ENCODE data around the gene TGFBR2. TPM values are rescaled to one million over a fixed set of nuclear protein-coding genes. Genes with fewer than 3 reads are reported as not detected.

The TGFBR2 gene
- polyA plus RNA-seq, 4 donors: 6.0 to 77.5 (median 31.9) TPM

- FAIRE-seq (no peak), DNase-seq (no peak)
- H3K4me1 ChIP-seq (ENCODE audit: control insufficient read depth in 3 of 3, insufficient read depth in 2 of 3, low read depth in 1 of 3, low read length in 2 of 3): peaks cover 3 to 14% (median 13%) of the 10 kb centered on the region in 3 donors
- peak overlapping the region in 1 of 3 donors; percentile 59 for H3K27ac ChIP-seq (ENCODE audit: low read depth in 1 of 3, low read length in 2 of 3)
- WGBS, 3 donors: 45 to 64% (median 47%) methylated on average over 3 of the region's 3 CpGs
- H3K36me3 ChIP-seq (ENCODE audit: control insufficient read depth in 3 of 3, insufficient read depth in 2 of 3, low read depth in 1 of 3, low read length in 3 of 3): no peaks in the 10 kb centered on the region
- H3K4me3 ChIP-seq (ENCODE audit: low read depth in 1 of 3, low read length in 3 of 3): no peak overlapping the region
- H3K27me3 ChIP-seq (ENCODE audit: control insufficient read depth in 3 of 3, insufficient read depth in 3 of 3, low read length in 3 of 3): no peaks in the 10 kb centered on the region
- H3K9me3 ChIP-seq (ENCODE audit: control insufficient read depth in 2 of 2, insufficient read depth in 1 of 2, low read depth in 1 of 2, low read length in 1 of 2): no peaks in the 10 kb centered on the region
Measured at GRCh38 chr3:30612437-30613132, 6.2 kb downstream of the TGFBR2 start.

GRCh38 chr3:30613133-30613825 lies 6.9 kb downstream of the TGFBR2 start:
- 63 to 81% (median 80%) methylated on average over 3 of the region's 3 CpGs for WGBS, 3 donors
- Histone ChIP-seq H3K4me3 (ENCODE audit: low read depth in 1 of 3, low read length in 3 of 3) (no peak overlapping the region), H3K36me3 (ENCODE audit: control insufficient read depth in 3 of 3, insufficient read depth in 2 of 3, low read depth in 1 of 3, low read length in 3 of 3) (no peaks in the 10 kb centered on the region), H3K9me3 (ENCODE audit: control insufficient read depth in 2 of 2, insufficient read depth in 1 of 2, low read depth in 1 of 2, low read length in 1 of 2) (no peaks in the 10 kb centered on the region), H3K4me1 (ENCODE audit: control insufficient read depth in 3 of 3, insufficient read depth in 2 of 3, low read depth in 1 of 3, low read length in 2 of 3) (peaks cover 2 to 14% (median 13%) of the 10 kb centered on the region in 3 donors), H3K27ac (ENCODE audit: low read depth in 1 of 3, low read length in 2 of 3) (peak overlapping the region in 1 of 3 donors; percentile 25), H3K27me3 (ENCODE audit: control insufficient read depth in 3 of 3, insufficient read depth in 3 of 3, low read length in 3 of 3) (no peaks in the 10 kb centered on the region)
- no peak for FAIRE-seq
- peak in 1 of 2 donors; percentile 60 for DNase-seq

- 59 to 87% (median 84%) methylated on average over 4 of the region's 4 CpGs for WGBS, 3 donors
- DNase-seq (no peak), FAIRE-seq (no peak)
- Histone ChIP-seq H3K27ac (ENCODE audit: low read depth in 1 of 3, low read length in 2 of 3) (no peak overlapping the region), H3K4me3 (ENCODE audit: low read depth in 1 of 3, low read length in 3 of 3) (no peak overlapping the region), H3K27me3 (ENCODE audit: control insufficient read depth in 3 of 3, insufficient read depth in 3 of 3, low read length in 3 of 3) (no peaks in the 10 kb centered on the region), H3K36me3 (ENCODE audit: control insufficient read depth in 3 of 3, insufficient read depth in 2 of 3, low read depth in 1 of 3, low read length in 3 of 3) (peaks cover 0 to 2% (median 1%) of the 10 kb centered on the region in 3 donors), H3K4me1 (ENCODE audit: control insufficient read depth in 3 of 3, insufficient read depth in 2 of 3, low read depth in 1 of 3, low read length in 2 of 3) (peaks cover 3 to 11% (median 8%) of the 10 kb centered on the region in 3 donors), H3K9me3 (ENCODE audit: control insufficient read depth in 2 of 2, insufficient read depth in 1 of 2, low read depth in 1 of 2, low read length in 1 of 2) (no peaks in the 10 kb centered on the region)
Measured at GRCh38 chr3:30614373-30614772, 8.0 kb downstream of the TGFBR2 start.

GRCh38 chr3:30614943-30615342 lies 8.5 kb downstream of the TGFBR2 start:
- peaks cover 5 to 10% (median 8%) of the 10 kb centered on the region in 3 donors for H3K4me1 ChIP-seq (ENCODE audit: control insufficient read depth in 3 of 3, insufficient read depth in 2 of 3, low read depth in 1 of 3, low read length in 2 of 3)
- no peak overlapping the region for H3K4me3 ChIP-seq (ENCODE audit: low read depth in 1 of 3, low read length in 3 of 3)
- no peaks in the 10 kb centered on the region for H3K9me3 ChIP-seq (ENCODE audit: control insufficient read depth in 2 of 2, insufficient read depth in 1 of 2, low read depth in 1 of 2, low read length in 1 of 2)
- H3K27me3 ChIP-seq (ENCODE audit: control insufficient read depth in 3 of 3, insufficient read depth in 3 of 3, low read length in 3 of 3): no peaks in the 10 kb centered on the region
- H3K36me3 ChIP-seq (ENCODE audit: control insufficient read depth in 3 of 3, insufficient read depth in 2 of 3, low read depth in 1 of 3, low read length in 3 of 3): peaks cover 0 to 3% (median 1%) of the 10 kb centered on the region in 3 donors
- FAIRE-seq (no peak), DNase-seq (no peak)
- no peak overlapping the region for H3K27ac ChIP-seq (ENCODE audit: low read depth in 1 of 3, low read length in 2 of 3)
- WGBS, 3 donors: 70 to 82% (median 75%) methylated on average over 1 of the region's 1 CpG

GRCh38 chr3:30615615-30616346 lies 9.4 kb downstream of the TGFBR2 start:
- no peak for DNase-seq
- WGBS, 3 donors: 63 to 87% (median 68%) methylated on average over 3 of the region's 3 CpGs
- no peaks in the 10 kb centered on the region for H3K27me3 ChIP-seq (ENCODE audit: control insufficient read depth in 3 of 3, insufficient read depth in 3 of 3, low read length in 3 of 3)
- no peak overlapping the region for H3K4me3 ChIP-seq (ENCODE audit: low read depth in 1 of 3, low read length in 3 of 3)
- peaks cover 5 to 16% (median 8%) of the 10 kb centered on the region in 3 donors for H3K4me1 ChIP-seq (ENCODE audit: control insufficient read depth in 3 of 3, insufficient read depth in 2 of 3, low read depth in 1 of 3, low read length in 2 of 3)
- H3K36me3 ChIP-seq (ENCODE audit: control insufficient read depth in 3 of 3, insufficient read depth in 2 of 3, low read depth in 1 of 3, low read length in 3 of 3): peaks cover 0 to 3% (median 1%) of the 10 kb centered on the region in 3 donors
- no peak for FAIRE-seq
- H3K9me3 ChIP-seq (ENCODE audit: control insufficient read depth in 2 of 2, insufficient read depth in 1 of 2, low read depth in 1 of 2, low read length in 1 of 2): no peaks in the 10 kb centered on the region
- H3K27ac ChIP-seq (ENCODE audit: low read depth in 1 of 3, low read length in 2 of 3): no peak overlapping the region

GRCh38 chr3:30616347-30617027 lies 10.1 kb downstream of the TGFBR2 start:
- H3K4me3 ChIP-seq (ENCODE audit: low read depth in 1 of 3, low read length in 3 of 3): no peak overlapping the region
- FAIRE-seq (no peak), DNase-seq (no peak)
- peaks cover 0 to 3% (median 1%) of the 10 kb centered on the region in 3 donors for H3K36me3 ChIP-seq (ENCODE audit: control insufficient read depth in 3 of 3, insufficient read depth in 2 of 3, low read depth in 1 of 3, low read length in 3 of 3)
- H3K27me3 ChIP-seq (ENCODE audit: control insufficient read depth in 3 of 3, insufficient read depth in 3 of 3, low read length in 3 of 3): no peaks in the 10 kb centered on the region
- H3K4me1 ChIP-seq (ENCODE audit: control insufficient read depth in 3 of 3, insufficient read depth in 2 of 3, low read depth in 1 of 3, low read length in 2 of 3): peaks cover 5 to 16% (median 8%) of the 10 kb centered on the region in 3 donors
- no peaks in the 10 kb centered on the region for H3K9me3 ChIP-seq (ENCODE audit: control insufficient read depth in 2 of 2, insufficient read depth in 1 of 2, low read depth in 1 of 2, low read length in 1 of 2)
- no peak overlapping the region for H3K27ac ChIP-seq (ENCODE audit: low read depth in 1 of 3, low read length in 2 of 3)
- 56 to 76% (median 68%) methylated on average over 1 of the region's 1 CpG for WGBS, 3 donors

GRCh38 chr3:30617069-30617468 lies 10.7 kb downstream of the TGFBR2 start:
- DNase-seq: no peak
- H3K9me3 ChIP-seq (ENCODE audit: control insufficient read depth in 2 of 2, insufficient read depth in 1 of 2, low read depth in 1 of 2, low read length in 1 of 2): no peaks in the 10 kb centered on the region
- H3K27ac ChIP-seq (ENCODE audit: low read depth in 1 of 3, low read length in 2 of 3): no peak overlapping the region
- H3K4me3 ChIP-seq (ENCODE audit: low read depth in 1 of 3, low read length in 3 of 3): no peak overlapping the region
- no peaks in the 10 kb centered on the region for H3K27me3 ChIP-seq (ENCODE audit: control insufficient read depth in 3 of 3, insufficient read depth in 3 of 3, low read length in 3 of 3)
- H3K36me3 ChIP-seq (ENCODE audit: control insufficient read depth in 3 of 3, insufficient read depth in 2 of 3, low read depth in 1 of 3, low read length in 3 of 3): peaks cover 0 to 3% (median 1%) of the 10 kb centered on the region in 3 donors
- WGBS, 3 donors: 89 to 97% (median 91%) methylated on average over 5 of the region's 5 CpGs
- peaks cover 4 to 19% (median 5%) of the 10 kb centered on the region in 3 donors for H3K4me1 ChIP-seq (ENCODE audit: control insufficient read depth in 3 of 3, insufficient read depth in 2 of 3, low read depth in 1 of 3, low read length in 2 of 3)
- no peak for FAIRE-seq

- no peaks in the 10 kb centered on the region for H3K27me3 ChIP-seq (ENCODE audit: control insufficient read depth in 3 of 3, insufficient read depth in 3 of 3, low read length in 3 of 3)
- FAIRE-seq (no peak), DNase-seq (no peak)
- H3K27ac ChIP-seq (ENCODE audit: low read depth in 1 of 3, low read length in 2 of 3): no peak overlapping the region
- no peak overlapping the region for H3K4me3 ChIP-seq (ENCODE audit: low read depth in 1 of 3, low read length in 3 of 3)
- 64 to 91% (median 76%) methylated on average over 2 of the region's 2 CpGs for WGBS, 3 donors
- H3K4me1 ChIP-seq (ENCODE audit: control insufficient read depth in 3 of 3, insufficient read depth in 2 of 3, low read depth in 1 of 3, low read length in 2 of 3): peaks cover 4 to 21% (median 5%) of the 10 kb centered on the region in 3 donors
- no peaks in the 10 kb centered on the region for H3K9me3 ChIP-seq (ENCODE audit: control insufficient read depth in 2 of 2, insufficient read depth in 1 of 2, low read depth in 1 of 2, low read length in 1 of 2)
- peaks cover 0 to 3% (median 1%) of the 10 kb centered on the region in 3 donors for H3K36me3 ChIP-seq (ENCODE audit: control insufficient read depth in 3 of 3, insufficient read depth in 2 of 3, low read depth in 1 of 3, low read length in 3 of 3)
Measured at GRCh38 chr3:30617653-30618052, 11.3 kb downstream of the TGFBR2 start.

Data from small intestine (tissue), 7 donors.